ENCODE data around the gene AP1G2. TPM values are rescaled to one million over a fixed set of nuclear protein-coding genes. Genes with fewer than 3 reads are reported as not detected.

Gene AP1G2
- polyA plus RNA-seq, 1 donor from 2014 or later = 127 TPM

- Histone ChIP-seq H3K4me2 (ENCODE audit: low read length) (no peak overlapping the region), H3K79me2 (replicated peaks; ENCODE audit: insufficient read depth, low read length) (peaks cover 28% of the 10 kb centered on the region), H3K27me3 (ENCODE audit: insufficient read depth, low read depth, low read length) (no peaks in the 10 kb centered on the region), H3F3A (ENCODE audit: insufficient read depth, low read length, poor library complexity, severe bottlenecking) (no peaks in the 10 kb centered on the region), H3K4me3 (ENCODE audit: low read length) (no peak overlapping the region), H3K27ac (ENCODE audit: low read length) (no peak overlapping the region), H2AFZ (ENCODE audit: low read depth, low read length) (no peak overlapping the region), H3K9me2 (ENCODE audit: insufficient read depth, low read length) (no peaks in the 10 kb centered on the region), H3K36me3 (ENCODE audit: insufficient read depth, low read length) (peaks cover 5% of the 10 kb centered on the region), H4K20me1 (ENCODE audit: insufficient read depth) (no peaks in the 10 kb centered on the region), H3K9ac (ENCODE audit: low read length) (no peak overlapping the region), H3K9me3 (ENCODE audit: low read length) (no peaks in the 10 kb centered on the region)
- TF ChIP-seq POLR2AphosphoS5 (IDR thresholded peaks at IDR 0.05) (no peak), SMC3 (conservative IDR thresholded peaks at IDR 0.05; ENCODE audit: poor library complexity) (no peak), TAF1 (IDR thresholded peaks at IDR 0.05; ENCODE audit: low read depth) (no peak), MXI1 (conservative IDR thresholded peaks at IDR 0.05; ENCODE audit: poor library complexity, severe bottlenecking) (no peak)
- TF ChIP-seq, protein P1, sequence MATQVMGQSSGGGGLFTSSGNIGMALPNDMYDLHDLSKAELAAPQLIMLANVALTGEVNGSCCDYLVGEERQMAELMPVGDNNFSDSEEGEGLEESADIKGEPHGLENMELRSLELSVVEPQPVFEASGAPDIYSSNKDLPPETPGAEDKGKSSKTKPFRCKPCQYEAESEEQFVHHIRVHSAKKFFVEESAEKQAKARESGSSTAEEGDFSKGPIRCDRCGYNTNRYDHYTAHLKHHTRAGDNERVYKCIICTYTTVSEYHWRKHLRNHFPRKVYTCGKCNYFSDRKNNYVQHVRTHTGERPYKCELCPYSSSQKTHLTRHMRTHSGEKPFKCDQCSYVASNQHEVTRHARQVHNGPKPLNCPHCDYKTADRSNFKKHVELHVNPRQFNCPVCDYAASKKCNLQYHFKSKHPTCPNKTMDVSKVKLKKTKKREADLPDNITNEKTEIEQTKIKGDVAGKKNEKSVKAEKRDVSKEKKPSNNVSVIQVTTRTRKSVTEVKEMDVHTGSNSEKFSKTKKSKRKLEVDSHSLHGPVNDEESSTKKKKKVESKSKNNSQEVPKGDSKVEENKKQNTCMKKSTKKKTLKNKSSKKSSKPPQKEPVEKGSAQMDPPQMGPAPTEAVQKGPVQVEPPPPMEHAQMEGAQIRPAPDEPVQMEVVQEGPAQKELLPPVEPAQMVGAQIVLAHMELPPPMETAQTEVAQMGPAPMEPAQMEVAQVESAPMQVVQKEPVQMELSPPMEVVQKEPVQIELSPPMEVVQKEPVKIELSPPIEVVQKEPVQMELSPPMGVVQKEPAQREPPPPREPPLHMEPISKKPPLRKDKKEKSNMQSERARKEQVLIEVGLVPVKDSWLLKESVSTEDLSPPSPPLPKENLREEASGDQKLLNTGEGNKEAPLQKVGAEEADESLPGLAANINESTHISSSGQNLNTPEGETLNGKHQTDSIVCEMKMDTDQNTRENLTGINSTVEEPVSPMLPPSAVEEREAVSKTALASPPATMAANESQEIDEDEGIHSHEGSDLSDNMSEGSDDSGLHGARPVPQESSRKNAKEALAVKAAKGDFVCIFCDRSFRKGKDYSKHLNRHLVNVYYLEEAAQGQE (IDR thresholded peaks at IDR 0.05; ENCODE audit: borderline replicate concordance) = no peak
Observed at GRCh38 chr14:23542261-23542660, 25.3 kb downstream of the AP1G2 start.

DNA sequence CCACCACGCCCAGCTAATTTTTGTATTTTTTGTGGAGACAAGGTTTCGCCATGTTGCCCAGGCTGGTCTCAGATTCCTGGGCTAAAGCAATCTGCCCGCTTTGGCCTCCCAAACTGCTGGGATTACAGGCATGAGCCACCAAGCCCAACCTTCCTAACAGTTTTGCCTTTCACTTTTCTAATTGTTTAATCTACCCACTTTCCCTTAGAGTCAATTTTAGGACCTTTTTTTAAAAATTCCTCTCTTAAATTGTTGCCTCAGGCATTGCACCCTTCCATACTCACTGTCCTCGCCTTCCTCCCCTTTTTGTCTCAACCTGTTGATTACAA lies 27.5 kb downstream of the AP1G2 start:
- no peak for TF ChIP-seq EZH2 (IDR thresholded peaks at IDR 0.05; ENCODE audit: borderline replicate concordance, insufficient read depth, low read length, poor library complexity, severe bottlenecking)
- TF ChIP-seq, protein P1 (IDR thresholded peaks at IDR 0.05; ENCODE audit: borderline replicate concordance) = no peak
- TF ChIP-seq MXI1 (conservative IDR thresholded peaks at IDR 0.05; ENCODE audit: poor library complexity, severe bottlenecking) = no peak
- no peak for TF ChIP-seq POLR2AphosphoS5 (IDR thresholded peaks at IDR 0.05)
- TF ChIP-seq EP300 (conservative IDR thresholded peaks at IDR 0.05; ENCODE audit: poor library complexity, severe bottlenecking) = no peak
- TF ChIP-seq, protein P2, sequence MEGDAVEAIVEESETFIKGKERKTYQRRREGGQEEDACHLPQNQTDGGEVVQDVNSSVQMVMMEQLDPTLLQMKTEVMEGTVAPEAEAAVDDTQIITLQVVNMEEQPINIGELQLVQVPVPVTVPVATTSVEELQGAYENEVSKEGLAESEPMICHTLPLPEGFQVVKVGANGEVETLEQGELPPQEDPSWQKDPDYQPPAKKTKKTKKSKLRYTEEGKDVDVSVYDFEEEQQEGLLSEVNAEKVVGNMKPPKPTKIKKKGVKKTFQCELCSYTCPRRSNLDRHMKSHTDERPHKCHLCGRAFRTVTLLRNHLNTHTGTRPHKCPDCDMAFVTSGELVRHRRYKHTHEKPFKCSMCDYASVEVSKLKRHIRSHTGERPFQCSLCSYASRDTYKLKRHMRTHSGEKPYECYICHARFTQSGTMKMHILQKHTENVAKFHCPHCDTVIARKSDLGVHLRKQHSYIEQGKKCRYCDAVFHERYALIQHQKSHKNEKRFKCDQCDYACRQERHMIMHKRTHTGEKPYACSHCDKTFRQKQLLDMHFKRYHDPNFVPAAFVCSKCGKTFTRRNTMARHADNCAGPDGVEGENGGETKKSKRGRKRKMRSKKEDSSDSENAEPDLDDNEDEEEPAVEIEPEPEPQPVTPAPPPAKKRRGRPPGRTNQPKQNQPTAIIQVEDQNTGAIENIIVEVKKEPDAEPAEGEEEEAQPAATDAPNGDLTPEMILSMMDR (IDR thresholded peaks at IDR 0.05; ENCODE audit: poor library complexity, severe bottlenecking) = no peak
- TF ChIP-seq TAF1 (IDR thresholded peaks at IDR 0.05; ENCODE audit: low read depth) = no peak
- TF ChIP-seq SMC3 (conservative IDR thresholded peaks at IDR 0.05; ENCODE audit: poor library complexity) = no peak
- TF ChIP-seq RAD21 (conservative IDR thresholded peaks at IDR 0.05) = no peak
- H4K20me1 ChIP-seq (ENCODE audit: insufficient read depth) = no peaks in the 10 kb centered on the region
- H3K9ac ChIP-seq (ENCODE audit: low read length) = no peak overlapping the region
- H3K4me3 ChIP-seq (ENCODE audit: low read length) = no peak overlapping the region
- no peaks in the 10 kb centered on the region for H3K9me3 ChIP-seq (ENCODE audit: low read length)
- peaks cover 14% of the 10 kb centered on the region for H3K79me2 ChIP-seq (replicated peaks; ENCODE audit: insufficient read depth, low read length)
- H3K27me3 ChIP-seq (ENCODE audit: insufficient read depth, low read depth, low read length) = no peaks in the 10 kb centered on the region
- H3K27ac ChIP-seq (ENCODE audit: low read length) = peak overlapping the region; percentile 91
- H2AFZ ChIP-seq (ENCODE audit: low read depth, low read length) = no peak overlapping the region
- no peaks in the 10 kb centered on the region for H3K9me2 ChIP-seq (ENCODE audit: insufficient read depth, low read length)
- no peak overlapping the region for H3K4me2 ChIP-seq (ENCODE audit: low read length)
- peaks cover 5% of the 10 kb centered on the region for H3K36me3 ChIP-seq (ENCODE audit: insufficient read depth, low read length)
- no peaks in the 10 kb centered on the region for H3F3A ChIP-seq (ENCODE audit: insufficient read depth, low read length, poor library complexity, severe bottlenecking)
